HEK293 (cell line): Measurements from ENCODE around the gene IRF1.

ENCODE experiments used
- MEIS1 ChIP-seq: sonication (generic); formaldehyde crosslinking; IDR thresholded peaks from 2 replicates; pipeline ENCODE4 v1.8.1; 2022; ENCODE audit warnings: missing genetic modification reagents, mild to moderate bottlenecking, borderline replicate concordance
- OVOL3 ChIP-seq: fragments of 450-650 bp; formaldehyde crosslinking; IDR thresholded peaks from 2 replicates; pipeline ENCODE4 v1.5.1; 2016; ENCODE audit warnings: missing biosample characterization, missing genetic modification characterization
- YY1 ChIP-seq: fragments of 450-650 bp; formaldehyde crosslinking; IDR thresholded peaks from 2 replicates; pipeline ENCODE4 v1.5.1; 2018; ENCODE audit warnings: missing biosample characterization, missing genetic modification characterization
- ZBTB21 ChIP-seq: fragments of 450-650 bp; formaldehyde crosslinking; IDR thresholded peaks from 2 replicates; pipeline ENCODE4 v1.5.1; 2017; ENCODE audit warnings: missing biosample characterization, missing genetic modification characterization
- ZNF24 ChIP-seq: fragments of 450-650 bp; formaldehyde crosslinking; IDR thresholded peaks from 2 replicates; pipeline ENCODE4 v1.5.1; 2016; ENCODE audit warnings: missing biosample characterization, missing genetic modification characterization
- TF ChIP-seq, protein P1 (sequence below): fragments of 450-650 bp; formaldehyde crosslinking; IDR thresholded peaks from 2 replicates; pipeline ENCODE4 v1.5.1; 2016; ENCODE audit warnings: missing biosample characterization, missing genetic modification characterization, low read depth
- TF ChIP-seq, protein P2 (sequence below): fragments of 450-650 bp; formaldehyde crosslinking; IDR thresholded peaks from 2 replicates; pipeline ENCODE4 v1.5.1; 2016; ENCODE audit warnings: missing biosample characterization, missing genetic modification characterization

DNA sequence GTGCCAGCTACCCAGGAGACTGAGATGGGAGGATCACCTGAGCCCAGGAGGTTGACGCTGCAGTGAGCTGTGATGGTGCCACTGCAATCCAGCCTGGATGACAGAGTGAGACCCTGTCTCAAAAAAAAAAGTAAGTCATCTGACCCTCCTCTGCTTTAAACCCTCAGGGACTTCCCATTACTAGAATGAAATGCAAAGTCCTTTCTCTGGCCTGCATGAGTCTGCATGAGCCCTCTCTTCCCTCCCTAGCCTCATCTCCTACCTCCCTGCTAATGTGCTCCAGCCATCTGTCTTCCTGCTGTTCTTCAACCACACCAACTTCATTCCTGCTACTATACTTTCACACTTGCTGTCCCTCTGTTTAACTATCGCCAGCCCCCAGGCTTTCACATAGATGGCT lies 37.4 kb upstream of the IRF1 start:
- TF ChIP-seq ZNF24 (tag by site-specific recombination), result no peak
- TF ChIP-seq YY1, result no peak
- no peak for TF ChIP-seq ZBTB21 (tag by site-specific recombination)
- TF ChIP-seq, protein P1, sequence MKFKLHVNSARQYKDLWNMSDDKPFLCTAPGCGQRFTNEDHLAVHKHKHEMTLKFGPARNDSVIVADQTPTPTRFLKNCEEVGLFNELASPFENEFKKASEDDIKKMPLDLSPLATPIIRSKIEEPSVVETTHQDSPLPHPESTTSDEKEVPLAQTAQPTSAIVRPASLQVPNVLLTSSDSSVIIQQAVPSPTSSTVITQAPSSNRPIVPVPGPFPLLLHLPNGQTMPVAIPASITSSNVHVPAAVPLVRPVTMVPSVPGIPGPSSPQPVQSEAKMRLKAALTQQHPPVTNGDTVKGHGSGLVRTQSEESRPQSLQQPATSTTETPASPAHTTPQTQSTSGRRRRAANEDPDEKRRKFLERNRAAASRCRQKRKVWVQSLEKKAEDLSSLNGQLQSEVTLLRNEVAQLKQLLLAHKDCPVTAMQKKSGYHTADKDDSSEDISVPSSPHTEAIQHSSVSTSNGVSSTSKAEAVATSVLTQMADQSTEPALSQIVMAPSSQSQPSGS (tag by site-specific recombination), result no peak
- TF ChIP-seq, protein P2, sequence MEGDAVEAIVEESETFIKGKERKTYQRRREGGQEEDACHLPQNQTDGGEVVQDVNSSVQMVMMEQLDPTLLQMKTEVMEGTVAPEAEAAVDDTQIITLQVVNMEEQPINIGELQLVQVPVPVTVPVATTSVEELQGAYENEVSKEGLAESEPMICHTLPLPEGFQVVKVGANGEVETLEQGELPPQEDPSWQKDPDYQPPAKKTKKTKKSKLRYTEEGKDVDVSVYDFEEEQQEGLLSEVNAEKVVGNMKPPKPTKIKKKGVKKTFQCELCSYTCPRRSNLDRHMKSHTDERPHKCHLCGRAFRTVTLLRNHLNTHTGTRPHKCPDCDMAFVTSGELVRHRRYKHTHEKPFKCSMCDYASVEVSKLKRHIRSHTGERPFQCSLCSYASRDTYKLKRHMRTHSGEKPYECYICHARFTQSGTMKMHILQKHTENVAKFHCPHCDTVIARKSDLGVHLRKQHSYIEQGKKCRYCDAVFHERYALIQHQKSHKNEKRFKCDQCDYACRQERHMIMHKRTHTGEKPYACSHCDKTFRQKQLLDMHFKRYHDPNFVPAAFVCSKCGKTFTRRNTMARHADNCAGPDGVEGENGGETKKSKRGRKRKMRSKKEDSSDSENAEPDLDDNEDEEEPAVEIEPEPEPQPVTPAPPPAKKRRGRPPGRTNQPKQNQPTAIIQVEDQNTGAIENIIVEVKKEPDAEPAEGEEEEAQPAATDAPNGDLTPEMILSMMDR, result no peak
- no peak for TF ChIP-seq MEIS1 (CRISPR knock-in tag)
- no peak for TF ChIP-seq OVOL3 (tag by site-specific recombination)
